HepG2 (cell line): ENCODE results near the gene GABBR2. TPM values are rescaled to one million over a fixed set of nuclear protein-coding genes. Genes with fewer than 3 reads are reported as not detected.

ENCODE experiments used
- ATAC-seq: fragments of 200-7000 bp; cut with Tn5 transposase; 3 replicates; pipeline ENCODE4 v1.9.1; 2020; ENCODE audit warnings: mild to moderate bottlenecking, moderate library complexity
- BruUV-seq: library from RNA; stranded (reverse); fragments of 400-500 nt; replicated peaks from 2 replicates; lab custom pipeline; 2021; lab: Mats Ljungman, UMichigan
- CTCF ChIA-PET: fragments of 300-600 bp; formaldehyde crosslinking; extraction: SDS; loops from one replicate; lab custom pipeline; 2021; ENCODE audit warnings: low total read pairs, inconsistent platforms, low intra/inter-chr PET ratio; lab: Yijun Ruan, JAX
- POLR2A ChIA-PET: fragments of 350-600 bp; sonication (Branson Sonifier 250); formaldehyde crosslinking; loops from one replicate; lab custom pipeline; 2020; ENCODE audit warnings: antibody characterized with exemption, inconsistent platforms; lab: Yijun Ruan, JAX
- DNase-seq: peaks from one replicate; pipeline ENCODE4 v3.0.0-alpha.2; 2015; ENCODE audit warnings: low spot score
- FAIRE-seq: peaks from 3 replicates; lab custom pipeline; 2011; peaks lifted over from hg19 to GRCh38; lab: Jason Lieb, UNC
- H2AFZ ChIP-seq: one replicate; pipeline ENCODE4 v1.6.1; 2011; ENCODE audit warnings: low read length, inconsistent platforms
- H3K27ac ChIP-seq: fragments of 300-600 bp; 3 replicates; pipeline ENCODE4 v1.8.0; 2011; ENCODE audit warnings: mixed run types, mild to moderate bottlenecking, mixed read lengths, low read length, inconsistent platforms; ENCODE audit not compliant: insufficient read depth; ENCODE audit errors: extremely low read length
- H3K27me3 ChIP-seq, 2 experiments: fragments of 200-600 bp in 1 of 2; 2 replicates in 1 of 2; 3 replicates in 1 of 2; pipeline versions ENCODE4 v1.6.0 to v1.8.0; 2011; ENCODE audit warnings: low read length in 2 of 2, mild to moderate bottlenecking in 2 of 2, moderate library complexity in 2 of 2, inconsistent platforms in 1 of 2; ENCODE audit not compliant: insufficient read depth in 2 of 2, control insufficient read depth in 1 of 2
- H3K36me3 ChIP-seq, 2 experiments: fragments of 200-600 bp in 1 of 2; replicated peaks in 1 of 2; 2 replicates in 1 of 2; 3 replicates in 1 of 2; pipeline versions ENCODE4 v1.5.1 to v1.8.0; 2011; ENCODE audit warnings: low read length in 2 of 2, inconsistent platforms in 1 of 2; ENCODE audit not compliant: insufficient read depth in 2 of 2, control insufficient read depth in 1 of 2
- H3K4me1 ChIP-seq: 2 replicates; pipeline ENCODE4 v1.5.1; 2012; ENCODE audit warnings: low read length, inconsistent platforms; ENCODE audit not compliant: insufficient read depth
- H3K4me2 ChIP-seq: 2 replicates; pipeline ENCODE4 v1.6.0; 2011; ENCODE audit warnings: low read depth, low read length, inconsistent platforms
- H3K4me3 ChIP-seq, 3 experiments: fragments of 200-600 bp in 1 of 3; sonication (generic), shearing (Covaris generic) in 1 of 3; replicated peaks in 1 of 3; 2 replicates each; pipeline ENCODE4 v1.5.1; 2011 to 2016; ENCODE audit warnings: low read length in 3 of 3, inconsistent platforms in 2 of 3, low read depth in 2 of 3, mild to moderate bottlenecking in 2 of 3, control low read depth in 1 of 3, mixed read lengths in 1 of 3; ENCODE audit not compliant: insufficient read depth in 1 of 3
- H3K79me2 ChIP-seq: one replicate; pipeline ENCODE4 v1.6.1; 2011; ENCODE audit warnings: low read length, inconsistent platforms; ENCODE audit not compliant: insufficient read depth
- H3K9ac ChIP-seq: 2 replicates; pipeline ENCODE4 v1.6.0; 2011; ENCODE audit warnings: mild to moderate bottlenecking, low read depth, low read length, inconsistent platforms; ENCODE audit not compliant: insufficient read depth
- H3K9me3 ChIP-seq: 2 replicates; pipeline ENCODE4 v1.5.1; 2012; ENCODE audit warnings: mild to moderate bottlenecking, low read length
- H4K20me1 ChIP-seq: 2 replicates; pipeline ENCODE4 v1.6.0; 2011; ENCODE audit warnings: inconsistent platforms, mild to moderate bottlenecking, low read length, moderate library complexity; ENCODE audit not compliant: insufficient read depth
- AFF4 ChIP-seq: sonication (generic); formaldehyde crosslinking; IDR thresholded peaks from 2 replicates; pipeline ENCODE4 v1.4.0; 2020; ENCODE audit warnings: missing genetic modification reagents
- ATF2 ChIP-seq: sonication (generic); formaldehyde crosslinking; IDR thresholded peaks from 2 replicates; pipeline ENCODE4 v1.4.0; 2020; ENCODE audit warnings: missing genetic modification reagents
- BRF2 ChIP-seq: sonication (generic); formaldehyde crosslinking; IDR thresholded peaks from 2 replicates; pipeline ENCODE4 v1.8.1; 2022; ENCODE audit warnings: mild to moderate bottlenecking, missing genetic modification reagents
- CBX5 ChIP-seq: sonication (generic); formaldehyde crosslinking; IDR thresholded peaks from 2 replicates; pipeline ENCODE4 v1.4.0; 2020; ENCODE audit warnings: missing genetic modification reagents, borderline replicate concordance
- MED13 ChIP-seq: sonication (generic); formaldehyde crosslinking; IDR thresholded peaks from 2 replicates; pipeline ENCODE4 v1.5.0; 2020; ENCODE audit warnings: missing genetic modification reagents
- THYN1 ChIP-seq: sonication (generic); formaldehyde crosslinking; IDR thresholded peaks from 2 replicates; pipeline ENCODE4 v1.8.1; 2023; ENCODE audit warnings: low read depth, mild to moderate bottlenecking, moderate library complexity, missing genetic modification reagents, borderline replicate concordance
- WGBS: methylation state at CpG from one replicate; pipeline ENCODE4 v1.1.6; 2017; ENCODE audit warnings: low lambda C conversion rate; 5-methylcytosine and 5-hydroxymethylcytosine counted together
- in situ Hi-C: cut with HindIII; loops from 2 replicates; pipeline ENCODE4 v1.10.0; 2017; ENCODE audit warnings: low pct_unique_long_range_greater_than_20kb; ENCODE audit not compliant: extremely low pct_ligation_motif_present
- intact Hi-C: fragments of 100-400 bp; cut with micrococcal nuclease; formaldehyde crosslinking; loops from one replicate; pipeline ENCODE4 v1.10.0; 2022; ENCODE audit not compliant: unreplicated experiment
- polyA plus RNA-seq, 8 experiments: library from polyadenylated mRNA; depleted of rRNA in 3 of 8; stranded (reverse) in 7 of 8; unstranded in 1 of 8; fragments of >200 nt; fragmentation: Illumina TruSeq in 4 of 8; extraction: Trizol in 4 of 8; gene quantifications; 2 replicates each; pipeline versions ENCODE4 v1.2.1 to v1.2.3, GENCODE V29; 2011 to 2016; ENCODE audit warnings: low read depth in 4 of 8, missing spikeins in 1 of 8, mixed read lengths in 1 of 8; ENCODE audit not compliant: insufficient read depth in 1 of 8
- total RNA-seq, 5 experiments: library from RNA; depleted of rRNA; stranded (reverse); fragments of >200 nt; fragmentation: Illumina TruSeq; extraction: Trizol; gene quantifications; 2 replicates each; pipeline ENCODE4 v1.2.3, GENCODE V29; 2016; ENCODE audit warnings: low read depth in 1 of 5

Gene GABBR2
- total and polyA plus RNA-seq, 2 of the 13 experiments (the other 11 are each of a cell fraction or from before 2014, with no cell fraction given) = 0.02 TPM; not detected in 1

- TF ChIP-seq THYN1 = no peak
Measured at GRCh38 chr9:98539954-98540353, 168.8 kb downstream of the GABBR2 start (continued).

- ChIA-PET POLR2A (no interaction called here), CTCF (no interaction called here)
- Histone ChIP-seq H3K36me3 (no peaks in the 10 kb centered on the region), H3K27ac (no peak overlapping the region), H3K4me3 (no peak overlapping the region), H3K9ac (no peak overlapping the region), H4K20me1 (0 out of 2 replicates have a peak, but pooled peaks cover 2% of the 10 kb centered on the region), H3K27me3 (no peaks in the 10 kb centered on the region), H3K4me1 (no peaks in the 10 kb centered on the region), H3K9me3 (no peaks in the 10 kb centered on the region), H2AFZ (no peak overlapping the region), H3K79me2 (no peaks in the 10 kb centered on the region), H3K4me2 (no peak overlapping the region)
- DNase-seq = no peak
- ATAC-seq = no peak
- TF ChIP-seq CBX5 = no peak
- no peak for TF ChIP-seq BRF2 (CRISPR knock-in tag)
- no peak for TF ChIP-seq MED13 (CRISPR knock-in tag)
- no peak for TF ChIP-seq AFF4 (CRISPR knock-in tag)
- TF ChIP-seq ATF2 = no peak
- no TSS peak for BruUV-seq
- intact Hi-C loops = no loop called here
- in situ Hi-C loops = no loop called here
- WGBS = 38% methylated on average over 10 of the region's 10 CpGs
- no peak for FAIRE-seq
Measured at GRCh38 chr9:98538626-98539031, 170.1 kb downstream of the GABBR2 start.
